HUES64 (cell line): ENCODE measurements around the gene TMEM109.

Experiments
- H3K27ac ChIP-seq: 2 replicates; pipeline ENCODE4 v1.7.0; 2013; ENCODE audit warnings: low read depth, low read length, inconsistent platforms
- H3K27me3 ChIP-seq: 2 replicates; pipeline ENCODE4 v1.6.1; 2013; ENCODE audit warnings: mild to moderate bottlenecking, low read length; ENCODE audit not compliant: insufficient read depth
- H3K36me3 ChIP-seq: 2 replicates; pipeline ENCODE4 v1.6.1; 2013; ENCODE audit warnings: mild to moderate bottlenecking, low read length; ENCODE audit not compliant: insufficient read depth
- H3K4me1 ChIP-seq: 2 replicates; pipeline ENCODE4 v1.6.1; 2013; ENCODE audit warnings: mild to moderate bottlenecking, low read length, moderate library complexity; ENCODE audit not compliant: insufficient read depth
- H3K4me3 ChIP-seq: 2 replicates; pipeline ENCODE4 v1.5.1; 2013; ENCODE audit warnings: mild to moderate bottlenecking, low read length, moderate library complexity
- H3K9ac ChIP-seq: 2 replicates; pipeline ENCODE4 v1.6.1; 2013; ENCODE audit warnings: mild to moderate bottlenecking, low read depth, low read length
- H3K9me3 ChIP-seq: 2 replicates; pipeline ENCODE4 v1.6.1; 2013; ENCODE audit warnings: low read depth, low read length; ENCODE audit not compliant: insufficient read depth
- WGBS: fragments of 150-250, 120-280 bp; methylation state at CpG from one replicate; pipeline ENCODE4 v1.1.7; 2013; ENCODE audit warnings: missing lambda C conversion rate; 5-methylcytosine and 5-hydroxymethylcytosine counted together

The TMEM109 gene

DNA sequence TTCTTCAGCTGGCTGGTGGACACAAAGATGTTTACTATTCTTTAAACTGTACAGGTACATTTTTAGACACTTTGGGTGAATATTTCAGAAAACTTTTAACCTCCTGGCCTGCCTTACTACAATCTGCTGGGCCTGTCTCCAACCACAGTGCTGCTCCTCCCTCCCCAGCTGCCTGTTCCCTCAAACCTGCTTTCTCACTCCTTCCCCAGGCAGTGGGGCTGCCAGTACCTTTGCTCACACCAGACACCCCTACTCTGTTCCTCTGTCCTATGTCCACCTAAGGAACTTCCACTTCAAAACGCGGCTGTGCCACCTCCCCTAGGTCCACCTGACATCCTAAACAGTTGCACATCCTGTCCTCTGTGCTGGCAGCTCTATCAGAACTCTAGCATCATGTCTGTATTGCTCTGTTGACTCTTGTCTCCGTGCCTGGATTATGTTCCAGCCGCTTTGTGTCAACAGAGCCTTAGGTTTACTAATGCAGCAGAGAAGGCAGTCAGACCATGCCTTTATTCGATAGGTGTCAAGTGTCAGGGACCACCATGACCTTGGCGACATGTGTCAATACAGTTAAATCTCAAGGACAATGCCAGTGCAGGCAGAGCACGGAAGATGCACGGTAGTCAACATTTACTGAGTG is 33.2 kb upstream of the TMEM109 start:
- no peak overlapping the region for H3K27ac ChIP-seq
- no peaks in the 10 kb centered on the region for H3K4me1 ChIP-seq
- H3K9ac ChIP-seq = no peak overlapping the region
- no peaks in the 10 kb centered on the region for H3K9me3 ChIP-seq
- no peak overlapping the region for H3K4me3 ChIP-seq
- no peaks in the 10 kb centered on the region for H3K27me3 ChIP-seq
- WGBS = 95% methylated on average over 8 of the region's 8 CpGs
- H3K36me3 ChIP-seq = peaks cover 10% of the 10 kb centered on the region

GRCh38 chr11:60887556-60887955 is 26.4 kb upstream of the TMEM109 start:
- Histone ChIP-seq H3K27me3 (no peaks in the 10 kb centered on the region), H3K4me3 (no peak overlapping the region), H3K9me3 (no peaks in the 10 kb centered on the region), H3K9ac (no peak overlapping the region), H3K27ac (no peak overlapping the region), H3K36me3 (peaks cover 29% of the 10 kb centered on the region), H3K4me1 (no peaks in the 10 kb centered on the region)
- 74% methylated on average over 5 of the region's 5 CpGs for WGBS

GRCh38 chr11:60889869-60890311 is 24.1 kb upstream of the TMEM109 start:
- Histone ChIP-seq H3K27me3 (no peaks in the 10 kb centered on the region), H3K27ac (no peak overlapping the region), H3K4me1 (no peaks in the 10 kb centered on the region), H3K9ac (no peak overlapping the region), H3K36me3 (peaks cover 51% of the 10 kb centered on the region), H3K4me3 (no peak overlapping the region), H3K9me3 (no peaks in the 10 kb centered on the region)
- WGBS = 83% methylated on average over 6 of the region's 6 CpGs

- no peaks in the 10 kb centered on the region for H3K4me1 ChIP-seq
- 94% methylated on average over 4 of the region's 5 CpGs for WGBS
- no peak overlapping the region for H3K9ac ChIP-seq
- no peaks in the 10 kb centered on the region for H3K9me3 ChIP-seq
- H3K4me3 ChIP-seq = no peak overlapping the region
- H3K36me3 ChIP-seq = peaks cover 60% of the 10 kb centered on the region
- H3K27ac ChIP-seq = no peak overlapping the region
- H3K27me3 ChIP-seq = no peaks in the 10 kb centered on the region
These were observed 23.3 kb upstream of the TMEM109 start for GRCh38 chr11:60890696-60891095.

GRCh38 chr11:60891103-60891741 is 22.7 kb upstream of the TMEM109 start:
- H3K4me3 ChIP-seq = no peak overlapping the region
- no peak overlapping the region for H3K9ac ChIP-seq
- H3K27ac ChIP-seq = no peak overlapping the region
- no peaks in the 10 kb centered on the region for H3K4me1 ChIP-seq
- H3K36me3 ChIP-seq = peaks cover 65% of the 10 kb centered on the region
- no peaks in the 10 kb centered on the region for H3K27me3 ChIP-seq
- H3K9me3 ChIP-seq = no peaks in the 10 kb centered on the region
- 97% methylated on average over 7 of the region's 7 CpGs for WGBS

GRCh38 chr11:60895687-60896086 is 18.3 kb upstream of the TMEM109 start:
- no peaks in the 10 kb centered on the region for H3K4me1 ChIP-seq
- no peak overlapping the region for H3K27ac ChIP-seq
- H3K9me3 ChIP-seq = no peaks in the 10 kb centered on the region
- no peak overlapping the region for H3K4me3 ChIP-seq
- 99% methylated on average over 4 of the region's 5 CpGs for WGBS
- peaks cover 96% of the 10 kb centered on the region for H3K36me3 ChIP-seq
- H3K27me3 ChIP-seq = no peaks in the 10 kb centered on the region
- no peak overlapping the region for H3K9ac ChIP-seq

DNA sequence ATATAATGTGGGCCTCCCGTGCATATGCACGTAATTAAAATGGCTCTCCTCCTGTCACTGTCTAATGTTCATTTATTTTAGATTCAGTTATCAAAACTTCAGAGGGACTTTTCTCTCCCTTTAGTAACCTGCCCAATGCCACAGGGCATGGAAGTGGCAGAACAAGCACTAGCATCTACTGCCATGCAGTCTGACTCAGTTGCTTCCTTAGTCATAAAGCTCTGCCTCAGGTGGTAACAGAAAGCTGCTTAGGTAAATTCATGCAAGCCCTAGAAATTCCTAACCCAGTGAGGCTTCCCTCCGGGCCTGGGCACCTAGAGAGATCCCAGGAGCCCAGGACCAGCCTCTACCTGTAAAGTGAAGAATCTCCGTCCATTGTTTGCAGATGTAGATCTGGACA is 16.5 kb upstream of the TMEM109 start:
- H3K36me3 ChIP-seq = peaks cover 98% of the 10 kb centered on the region
- no peak overlapping the region for H3K9ac ChIP-seq
- no peak overlapping the region for H3K4me3 ChIP-seq
- 94% methylated on average over 4 of the region's 4 CpGs for WGBS
- no peaks in the 10 kb centered on the region for H3K9me3 ChIP-seq
- H3K27ac ChIP-seq = no peak overlapping the region
- no peaks in the 10 kb centered on the region for H3K27me3 ChIP-seq
- no peaks in the 10 kb centered on the region for H3K4me1 ChIP-seq

DNA sequence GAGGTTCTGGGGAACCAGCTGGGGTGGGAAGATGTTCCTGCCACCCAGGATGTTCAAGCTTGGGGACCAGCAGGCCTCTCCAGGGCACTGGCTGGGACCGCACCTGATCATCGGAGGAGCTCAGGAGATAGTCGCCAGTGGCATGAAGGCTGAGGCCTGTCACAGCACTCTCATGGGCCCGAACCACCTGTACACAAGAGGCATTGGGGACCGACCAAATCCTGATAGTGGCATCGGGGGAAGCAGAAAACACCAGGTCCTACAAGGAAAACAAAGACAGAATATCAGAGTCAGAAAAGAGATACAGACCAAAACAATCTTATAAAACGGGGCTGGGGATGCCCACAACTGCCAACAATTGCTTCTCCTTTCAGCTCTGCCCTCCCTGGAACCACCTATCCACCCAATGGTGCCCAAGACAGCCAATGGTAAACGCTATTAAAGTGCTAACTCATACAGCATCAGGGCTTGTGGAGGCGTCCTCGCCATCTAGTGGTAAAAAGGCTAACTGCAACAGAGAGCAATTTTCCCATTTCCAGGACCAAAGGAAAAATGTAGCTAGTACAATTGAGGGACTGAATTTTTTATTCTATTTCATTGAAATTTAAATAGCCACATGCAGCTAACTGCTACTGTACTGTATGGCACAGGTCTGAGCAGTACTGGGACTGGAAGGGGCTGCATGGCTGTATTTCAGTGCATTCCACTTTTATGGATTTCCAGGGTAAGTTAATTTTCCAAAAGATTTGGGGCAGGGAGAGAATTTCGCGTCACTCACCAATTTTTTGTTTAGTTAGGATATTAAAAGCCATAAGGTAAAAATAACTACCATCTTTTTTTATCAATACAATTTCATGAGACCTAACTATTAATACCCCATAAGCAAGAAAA is 14.7 kb upstream of the TMEM109 start:
- Histone ChIP-seq H3K36me3 (peaks cover 99% of the 10 kb centered on the region), H3K4me3 (no peak overlapping the region), H3K4me1 (no peaks in the 10 kb centered on the region), H3K9me3 (no peaks in the 10 kb centered on the region), H3K27me3 (no peaks in the 10 kb centered on the region), H3K27ac (no peak overlapping the region; the same call in 1 of the 2 replicates), H3K9ac (no peak overlapping the region)
- 64% methylated on average over 10 of the region's 12 CpGs for WGBS

DNA sequence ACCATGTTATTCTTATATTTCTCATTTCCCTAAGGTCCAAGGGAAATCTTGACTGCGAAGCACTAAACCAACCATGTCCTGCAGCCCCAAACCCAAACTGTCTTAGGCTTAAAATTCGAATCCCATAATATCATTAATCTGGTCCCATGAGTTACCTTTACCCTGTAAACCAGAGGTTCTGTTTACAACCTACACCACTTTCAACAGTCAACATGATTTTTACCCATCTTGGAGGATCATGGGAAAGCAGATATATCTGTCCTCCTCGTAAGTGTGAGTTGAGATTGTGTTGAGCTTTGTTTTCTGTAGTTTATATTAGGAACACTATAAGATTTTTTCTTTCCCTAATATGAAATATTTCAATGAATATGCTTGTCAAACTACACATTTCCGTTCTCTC is 14.0 kb upstream of the TMEM109 start:
- no peak overlapping the region for H3K4me3 ChIP-seq
- H3K27me3 ChIP-seq = no peaks in the 10 kb centered on the region
- WGBS = 75% methylated on average over 3 of the region's 4 CpGs
- H3K4me1 ChIP-seq = peaks cover 3% of the 10 kb centered on the region
- H3K36me3 ChIP-seq = peaks cover 94% of the 10 kb centered on the region
- H3K27ac ChIP-seq = no peak overlapping the region
- H3K9ac ChIP-seq = no peak overlapping the region
- no peaks in the 10 kb centered on the region for H3K9me3 ChIP-seq

- Histone ChIP-seq H3K36me3 (peaks cover 86% of the 10 kb centered on the region), H3K4me3 (no peak overlapping the region), H3K9me3 (no peaks in the 10 kb centered on the region), H3K4me1 (peaks cover 8% of the 10 kb centered on the region), H3K27ac (no peak overlapping the region), H3K9ac (no peak overlapping the region), H3K27me3 (no peaks in the 10 kb centered on the region)
- WGBS = 94% methylated on average over 13 of the region's 13 CpGs
These were observed 13.1 kb upstream of the TMEM109 start for GRCh38 chr11:60900673-60901404.
